ENCODE measurements around the gene TKFC.

- no peak for TF ChIP-seq CTCF (IDR thresholded peaks at IDR 0.05)
- TF ChIP-seq POLR2A (IDR thresholded peaks at IDR 0.05) = no peak
Measured at GRCh38 chr11:61335355-61335710, 2.3 kb downstream of the TKFC start.

All from adrenal gland (tissue), 5 donors.